HPDE6-E6E7 (cell line): ENCODE results near the gene MYH16.
"Not testable (repeated sequence)": the region's sequence is repeated elsewhere in the genome, so short reads cannot be mapped to it uniquely, and the experiment has no call there.

Experiments
- DNase-seq: peaks from one replicate; pipeline ENCODE4 v3.0.0; 2011; ENCODE audit warnings: missing footprints; ENCODE audit errors: extremely low spot score

The MYH16 gene

GRCh38 chr7:99272476-99273045 lies at the start of gene MYH16:
Gene MYH16 (plus strand): TSS chr7:99272839.
- DNase-seq: no peak

GRCh38 chr7:99224263-99224898 lies 48.3 kb upstream of the MYH16 start:
- peak; percentile 91 for DNase-seq

- no peak for DNase-seq
Measured at GRCh38 chr7:99224899-99225265, 47.8 kb upstream of the MYH16 start.

- DNase-seq: no peak
Measured at GRCh38 chr7:99229234-99229633, 43.4 kb upstream of the MYH16 start.

- DNase-seq: no peak
Measured at GRCh38 chr7:99232082-99232770, 40.4 kb upstream of the MYH16 start.

GRCh38 chr7:99232955-99233354 lies 39.7 kb upstream of the MYH16 start:
- not testable (repeated sequence) for DNase-seq

- no peak for DNase-seq
Measured at GRCh38 chr7:99234185-99234584, 38.5 kb upstream of the MYH16 start.

GRCh38 chr7:99235925-99236324 lies 36.7 kb upstream of the MYH16 start:
- DNase-seq: no peak

- not testable (repeated sequence) for DNase-seq
Measured at GRCh38 chr7:99237876-99238275, 34.8 kb upstream of the MYH16 start.

GRCh38 chr7:99238558-99239341 lies 33.9 kb upstream of the MYH16 start:
- DNase-seq: no peak

GRCh38 chr7:99242682-99243081 lies 30.0 kb upstream of the MYH16 start:
- no peak for DNase-seq

- DNase-seq: no peak
Measured at GRCh38 chr7:99243751-99244337, 28.8 kb upstream of the MYH16 start.

GRCh38 chr7:99244939-99245338 lies 27.7 kb upstream of the MYH16 start:
- DNase-seq: peak; percentile 26

- no peak for DNase-seq
Measured at GRCh38 chr7:99248391-99249095, 24.1 kb upstream of the MYH16 start.

- DNase-seq: no peak
Measured at GRCh38 chr7:99249985-99250575, 22.6 kb upstream of the MYH16 start.

GRCh38 chr7:99252166-99252895 lies 20.3 kb upstream of the MYH16 start:
- no peak for DNase-seq

GRCh38 chr7:99253369-99253768 lies 19.3 kb upstream of the MYH16 start:
- DNase-seq: no peak

- peak; percentile 73 for DNase-seq
Measured at GRCh38 chr7:99254390-99254789, 18.2 kb upstream of the MYH16 start.

GRCh38 chr7:99255463-99255862 lies 17.2 kb upstream of the MYH16 start:
- no peak for DNase-seq

GRCh38 chr7:99257065-99257464 lies 15.6 kb upstream of the MYH16 start:
- no peak for DNase-seq
